Measurements from ENCODE around the gene ZNF524.

Gene ZNF524

GRCh38 chr19:55609326-55609725, 9.2 kb downstream of the ZNF524 start:
- no peak overlapping the region for H2BK15ac ChIP-seq (replicated peaks; ENCODE audit: low read depth)
- no peak overlapping the region for H3K9ac ChIP-seq (ENCODE audit: low read length)
- H3K56ac ChIP-seq (ENCODE audit: low read length) = no peak overlapping the region
- no peak for DNase-seq
- no peak overlapping the region for H4K8ac ChIP-seq (ENCODE audit: low read depth, low read length)
- no peak overlapping the region for H4K5ac ChIP-seq (ENCODE audit: low read length)
- no peak overlapping the region for H2AK5ac ChIP-seq (ENCODE audit: low read length)
- no peak overlapping the region for H3K4me3 ChIP-seq (ENCODE audit: low read length)
- no peak overlapping the region for H3K18ac ChIP-seq (ENCODE audit: low read length)
- no peaks in the 10 kb centered on the region for H3K27me3 ChIP-seq (ENCODE audit: insufficient read depth, low read length, poor library complexity)
- H2BK5ac ChIP-seq (ENCODE audit: low read length) = no peak overlapping the region
- WGBS (ENCODE audit: extremely low coverage, insufficient coverage, low lambda C conversion rate) = no CpG with 5 or more reads among the region's 5 CpGs
- peaks cover 2% of the 10 kb centered on the region for H3K79me2 ChIP-seq (ENCODE audit: control insufficient read depth, insufficient read depth, low read length)
- H3K4me2 ChIP-seq (ENCODE audit: low read length) = no peak overlapping the region
- H3K27ac ChIP-seq (ENCODE audit: low read depth, low read length) = no peak overlapping the region
- peaks cover 4% of the 10 kb centered on the region for H3K4me1 ChIP-seq (ENCODE audit: control insufficient read depth, low read depth, low read length)
- H3K36me3 ChIP-seq (ENCODE audit: control insufficient read depth, insufficient read depth, low read length) = no peaks in the 10 kb centered on the region
- peaks cover 17% of the 10 kb centered on the region for H3K79me1 ChIP-seq (ENCODE audit: low read length)
- H2BK120ac ChIP-seq (ENCODE audit: low read depth, low read length) = no peak overlapping the region
- H3K4ac ChIP-seq (ENCODE audit: low read depth, low read length) = no peak overlapping the region
- no peak overlapping the region for H3K23ac ChIP-seq (ENCODE audit: low read length)

GRCh38 chr19:55611300-55611982, 11.4 kb downstream of the ZNF524 start:
- H3K36me3 ChIP-seq (ENCODE audit: control insufficient read depth, insufficient read depth, low read length) = peaks cover 2% of the 10 kb centered on the region
- H3K4me2 ChIP-seq (ENCODE audit: low read length) = no peak overlapping the region
- H3K9ac ChIP-seq (ENCODE audit: low read length) = no peak overlapping the region
- no peak overlapping the region for H3K18ac ChIP-seq (ENCODE audit: low read length)
- peaks cover 4% of the 10 kb centered on the region for H3K4me1 ChIP-seq (ENCODE audit: control insufficient read depth, low read depth, low read length)
- no peak overlapping the region for H4K8ac ChIP-seq (ENCODE audit: low read depth, low read length)
- no peak overlapping the region for H2BK120ac ChIP-seq (ENCODE audit: low read depth, low read length)
- H2BK15ac ChIP-seq (replicated peaks; ENCODE audit: low read depth) = no peak overlapping the region
- no peak overlapping the region for H3K4me3 ChIP-seq (ENCODE audit: low read length)
- no peak overlapping the region for H3K27ac ChIP-seq (ENCODE audit: low read depth, low read length)
- no peak overlapping the region for H3K4ac ChIP-seq (ENCODE audit: low read depth, low read length)
- no peak overlapping the region for H2BK5ac ChIP-seq (ENCODE audit: low read length)
- H3K79me1 ChIP-seq (ENCODE audit: low read length) = peaks cover 16% of the 10 kb centered on the region
- peaks cover 2% of the 10 kb centered on the region for H3K79me2 ChIP-seq (ENCODE audit: control insufficient read depth, insufficient read depth, low read length)
- no peak overlapping the region for H4K5ac ChIP-seq (ENCODE audit: low read length)
- no peaks in the 10 kb centered on the region for H3K27me3 ChIP-seq (ENCODE audit: insufficient read depth, low read length, poor library complexity)
- H3K23ac ChIP-seq (ENCODE audit: low read length) = no peak overlapping the region
- no peak for DNase-seq
- no CpG with 5 or more reads among the region's 15 CpGs for WGBS (ENCODE audit: extremely low coverage, insufficient coverage, low lambda C conversion rate)
- H2AK5ac ChIP-seq (ENCODE audit: low read length) = no peak overlapping the region
- no peak overlapping the region for H3K56ac ChIP-seq (ENCODE audit: low read length)

- Histone ChIP-seq H3K18ac (ENCODE audit: low read length) (no peak overlapping the region), H3K79me1 (ENCODE audit: low read length) (peaks cover 10% of the 10 kb centered on the region), H3K23ac (ENCODE audit: low read length) (no peak overlapping the region), H3K9ac (ENCODE audit: low read length) (no peak overlapping the region), H2BK5ac (ENCODE audit: low read length) (no peak overlapping the region), H4K5ac (ENCODE audit: low read length) (no peak overlapping the region), H3K4ac (ENCODE audit: low read depth, low read length) (no peak overlapping the region), H3K56ac (ENCODE audit: low read length) (no peak overlapping the region), H3K79me2 (ENCODE audit: control insufficient read depth, insufficient read depth, low read length) (no peaks in the 10 kb centered on the region), H4K8ac (ENCODE audit: low read depth, low read length) (no peak overlapping the region), H3K4me2 (ENCODE audit: low read length) (no peak overlapping the region), H2BK15ac (replicated peaks; ENCODE audit: low read depth) (no peak overlapping the region), H2BK120ac (ENCODE audit: low read depth, low read length) (no peak overlapping the region), H3K4me1 (ENCODE audit: control insufficient read depth, low read depth, low read length) (no peaks in the 10 kb centered on the region), H3K27me3 (ENCODE audit: insufficient read depth, low read length, poor library complexity) (no peaks in the 10 kb centered on the region), H3K36me3 (ENCODE audit: control insufficient read depth, insufficient read depth, low read length) (peaks cover 2% of the 10 kb centered on the region), H2AK5ac (ENCODE audit: low read length) (no peak overlapping the region), H3K4me3 (ENCODE audit: low read length) (no peak overlapping the region), H3K27ac (ENCODE audit: low read depth, low read length) (no peak overlapping the region)
- no peak for DNase-seq
- WGBS (ENCODE audit: extremely low coverage, insufficient coverage, low lambda C conversion rate) = no CpG with 5 or more reads among the region's 3 CpGs
Observed at GRCh38 chr19:55611983-55612645, 12.0 kb downstream of the ZNF524 start.

GRCh38 chr19:55613396-55613795, 13.3 kb downstream of the ZNF524 start:
- H2AK5ac ChIP-seq (ENCODE audit: low read length) = no peak overlapping the region
- H2BK15ac ChIP-seq (replicated peaks; ENCODE audit: low read depth) = no peak overlapping the region
- no peak overlapping the region for H4K8ac ChIP-seq (ENCODE audit: low read depth, low read length)
- H3K36me3 ChIP-seq (ENCODE audit: control insufficient read depth, insufficient read depth, low read length) = peaks cover 4% of the 10 kb centered on the region
- no peak overlapping the region for H2BK120ac ChIP-seq (ENCODE audit: low read depth, low read length)
- no peaks in the 10 kb centered on the region for H3K4me1 ChIP-seq (ENCODE audit: control insufficient read depth, low read depth, low read length)
- H3K4me2 ChIP-seq (ENCODE audit: low read length) = no peak overlapping the region
- H3K56ac ChIP-seq (ENCODE audit: low read length) = no peak overlapping the region
- no peak for DNase-seq
- no peak overlapping the region for H3K27ac ChIP-seq (ENCODE audit: low read depth, low read length)
- no peak overlapping the region for H3K4ac ChIP-seq (ENCODE audit: low read depth, low read length)
- H4K5ac ChIP-seq (ENCODE audit: low read length) = no peak overlapping the region
- no peaks in the 10 kb centered on the region for H3K79me2 ChIP-seq (ENCODE audit: control insufficient read depth, insufficient read depth, low read length)
- H2BK5ac ChIP-seq (ENCODE audit: low read length) = no peak overlapping the region
- peaks cover 4% of the 10 kb centered on the region for H3K79me1 ChIP-seq (ENCODE audit: low read length)
- no peaks in the 10 kb centered on the region for H3K27me3 ChIP-seq (ENCODE audit: insufficient read depth, low read length, poor library complexity)
- H3K23ac ChIP-seq (ENCODE audit: low read length) = no peak overlapping the region
- WGBS (ENCODE audit: extremely low coverage, insufficient coverage, low lambda C conversion rate) = no CpG with 5 or more reads among the region's 27 CpGs
- no peak overlapping the region for H3K9ac ChIP-seq (ENCODE audit: low read length)
- H3K18ac ChIP-seq (ENCODE audit: low read length) = no peak overlapping the region
- no peak overlapping the region for H3K4me3 ChIP-seq (ENCODE audit: low read length)

- no peak overlapping the region for H3K18ac ChIP-seq (ENCODE audit: low read length)
- H4K8ac ChIP-seq (ENCODE audit: low read depth, low read length) = no peak overlapping the region
- H3K27ac ChIP-seq (ENCODE audit: low read depth, low read length) = no peak overlapping the region
- no peak overlapping the region for H3K4me3 ChIP-seq (ENCODE audit: low read length)
- H3K27me3 ChIP-seq (ENCODE audit: insufficient read depth, low read length, poor library complexity) = no peaks in the 10 kb centered on the region
- 100% methylated on average over 4 of the region's 75 CpGs for WGBS (ENCODE audit: extremely low coverage, insufficient coverage, low lambda C conversion rate)
- no peak overlapping the region for H2BK5ac ChIP-seq (ENCODE audit: low read length)
- H3K4me1 ChIP-seq (ENCODE audit: control insufficient read depth, low read depth, low read length) = no peaks in the 10 kb centered on the region
- peaks cover 4% of the 10 kb centered on the region for H3K36me3 ChIP-seq (ENCODE audit: control insufficient read depth, insufficient read depth, low read length)
- DNase-seq = no peak
- no peak overlapping the region for H3K9ac ChIP-seq (ENCODE audit: low read length)
- no peak overlapping the region for H2AK5ac ChIP-seq (ENCODE audit: low read length)
- peaks cover 4% of the 10 kb centered on the region for H3K79me1 ChIP-seq (ENCODE audit: low read length)
- H3K79me2 ChIP-seq (ENCODE audit: control insufficient read depth, insufficient read depth, low read length) = no peaks in the 10 kb centered on the region
- H4K5ac ChIP-seq (ENCODE audit: low read length) = no peak overlapping the region
- H3K4ac ChIP-seq (ENCODE audit: low read depth, low read length) = no peak overlapping the region
- H2BK15ac ChIP-seq (replicated peaks; ENCODE audit: low read depth) = no peak overlapping the region
- H3K4me2 ChIP-seq (ENCODE audit: low read length) = no peak overlapping the region
- no peak overlapping the region for H3K56ac ChIP-seq (ENCODE audit: low read length)
- H3K23ac ChIP-seq (ENCODE audit: low read length) = no peak overlapping the region
- no peak overlapping the region for H2BK120ac ChIP-seq (ENCODE audit: low read depth, low read length)
Observed at GRCh38 chr19:55613930-55614710, 14.0 kb downstream of the ZNF524 start.

Measured in mesendoderm (in vitro differentiated cells).